Hematopoietic multipotent progenitor cell treated with erythropoietin and hydrocortisone succinate and interleukin-3 and kit ligand, for 8 days (in vitro differentiated cells): ENCODE results near the gene C2CD2L.
"Not testable (repeated sequence)": the region's sequence is repeated elsewhere in the genome, so short reads cannot be mapped to it uniquely, and the experiment has no call there.

Experiments used
- DNase-seq: peaks from one replicate; pipeline ENCODE4 v3.0.0-alpha.2; 2015

The C2CD2L gene

GRCh38 chr11:119116235-119116594 is 9.1 kb downstream of the C2CD2L start:
- DNase-seq = no peak

DNA sequence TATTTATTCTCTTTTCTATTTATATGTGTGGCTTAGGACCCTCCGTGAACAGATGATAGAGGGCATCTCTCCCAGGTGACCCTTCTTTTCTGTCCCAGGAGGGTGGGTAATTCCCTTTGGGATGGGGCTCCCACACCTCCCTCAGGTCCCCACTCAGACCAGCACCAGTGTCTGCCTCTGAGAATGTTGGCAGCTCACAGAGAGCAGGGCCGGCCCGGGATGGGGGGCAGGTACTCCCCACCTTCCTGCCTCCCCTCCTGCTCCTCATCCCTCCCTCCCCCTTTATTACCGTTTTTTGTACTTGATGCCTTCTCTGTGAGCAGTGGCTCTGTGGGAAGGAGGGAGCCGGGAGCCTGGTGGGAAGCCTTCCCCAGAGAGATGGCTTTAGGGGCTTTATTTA is 9.5 kb downstream of the C2CD2L start:
- DNase-seq = no peak

- DNase-seq = no peak
Measured at GRCh38 chr11:119117004-119117706, 10.0 kb downstream of the C2CD2L start.

DNA sequence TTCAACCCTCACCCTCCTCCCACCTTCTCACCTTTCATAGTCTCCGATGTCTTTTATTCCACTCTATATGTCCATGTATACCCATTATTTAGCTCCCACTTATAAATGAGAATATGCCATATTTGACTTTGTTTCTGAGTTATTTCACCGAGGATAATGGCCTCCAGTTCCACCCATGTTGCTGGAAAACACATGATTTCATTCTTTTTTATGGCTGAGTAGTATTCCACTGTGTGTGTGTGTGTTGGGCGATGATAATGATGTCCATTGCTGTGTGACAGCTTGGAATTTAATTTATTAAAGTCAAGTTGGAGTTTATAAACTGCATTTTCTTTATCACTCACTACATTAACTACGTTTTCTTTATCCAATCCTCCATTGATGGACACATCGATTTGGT is 11.1 kb downstream of the C2CD2L start:
- DNase-seq = no peak

DNA sequence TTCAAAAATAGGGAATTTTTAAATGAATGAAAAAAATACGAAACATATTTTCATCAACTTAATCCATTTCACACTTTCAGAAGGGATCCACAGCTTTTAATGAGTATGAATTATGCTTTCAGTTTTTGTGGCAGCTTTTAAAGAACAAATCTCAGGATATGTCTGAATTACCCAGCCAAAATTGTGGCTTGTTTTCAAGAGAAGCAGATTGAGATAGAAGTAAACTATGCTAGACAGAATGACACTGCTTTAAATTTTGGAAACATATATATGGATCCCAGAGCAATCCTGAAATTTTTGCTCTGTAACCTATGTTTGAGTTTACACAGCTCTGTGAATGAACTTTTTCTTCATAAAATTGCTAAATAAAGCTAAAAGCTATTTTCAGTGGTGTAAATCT is 11.8 kb downstream of the C2CD2L start:
- DNase-seq = no peak

DNA sequence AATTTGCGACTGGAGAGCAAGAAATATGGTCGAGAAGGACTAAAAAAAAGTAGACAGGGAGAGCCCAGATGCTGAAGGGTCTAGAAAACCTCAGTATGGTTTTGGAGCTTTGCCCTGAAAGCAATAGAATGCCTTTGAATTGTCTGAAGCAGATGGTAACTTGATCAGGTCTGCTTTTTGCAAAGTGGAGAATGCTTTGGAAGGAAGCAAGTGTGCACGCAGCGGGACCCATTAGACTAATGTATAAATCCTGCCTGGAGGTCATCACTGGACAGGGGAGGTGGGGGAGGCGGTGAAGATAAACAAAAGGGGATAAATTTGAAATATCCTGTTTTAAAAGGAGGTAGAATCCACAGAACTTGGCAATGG is 13.5 kb downstream of the C2CD2L start:
- DNase-seq = no peak

DNA sequence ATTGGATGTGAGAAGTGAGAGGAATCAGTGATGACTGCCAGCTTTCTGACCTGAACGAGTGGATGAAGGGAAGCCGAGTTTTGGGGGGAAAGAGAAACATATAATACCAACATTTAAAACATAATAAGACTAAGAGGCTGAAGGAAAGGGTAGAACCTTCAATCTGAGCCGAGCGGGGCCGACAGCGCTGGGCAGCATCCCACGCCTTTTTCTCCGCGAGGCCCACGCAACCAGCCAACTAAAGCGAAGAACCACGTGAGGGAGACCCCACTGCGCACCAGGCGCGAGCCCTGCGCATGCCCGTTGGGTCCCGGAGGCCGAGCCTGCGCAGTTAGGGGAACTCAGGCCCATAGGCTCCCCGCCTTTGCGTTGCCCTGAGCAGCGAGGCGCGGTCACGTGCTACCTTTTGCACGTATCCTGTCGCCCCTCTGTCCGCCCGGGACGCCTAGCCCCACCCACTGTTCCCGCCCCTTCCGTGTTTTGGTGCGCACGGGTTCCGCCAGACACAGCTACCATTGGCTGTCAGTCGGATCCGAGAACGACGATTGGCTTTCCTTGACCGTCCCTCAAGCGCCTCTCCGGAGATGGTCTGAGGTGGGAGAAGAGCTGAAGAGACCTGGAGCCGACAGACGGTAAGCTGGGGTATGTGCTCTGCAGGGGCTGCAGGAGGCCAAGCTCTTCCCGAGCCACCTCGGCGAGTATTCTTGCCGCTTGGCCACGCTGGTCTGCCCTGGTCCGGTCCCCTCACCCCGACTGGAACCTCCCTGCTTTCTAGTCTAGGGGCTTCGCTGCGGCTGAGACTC is 14.1 kb downstream of the C2CD2L start, which contains the start of gene HINFP:
Gene HINFP, plus strand, starts transcription at position 573 of the 803 bp plus-strand sequence. CDS start 5,365 bp downstream, outside the sequence.
- DNase-seq = peak; percentile 99

GRCh38 chr11:119121811-119122124 is 14.6 kb downstream of the C2CD2L start:
- DNase-seq = no peak

GRCh38 chr11:119125821-119126220 is 18.7 kb downstream of the C2CD2L start:
- DNase-seq = no peak

- DNase-seq = no peak
Measured at GRCh38 chr11:119126675-119127268, 19.6 kb downstream of the C2CD2L start.

DNA sequence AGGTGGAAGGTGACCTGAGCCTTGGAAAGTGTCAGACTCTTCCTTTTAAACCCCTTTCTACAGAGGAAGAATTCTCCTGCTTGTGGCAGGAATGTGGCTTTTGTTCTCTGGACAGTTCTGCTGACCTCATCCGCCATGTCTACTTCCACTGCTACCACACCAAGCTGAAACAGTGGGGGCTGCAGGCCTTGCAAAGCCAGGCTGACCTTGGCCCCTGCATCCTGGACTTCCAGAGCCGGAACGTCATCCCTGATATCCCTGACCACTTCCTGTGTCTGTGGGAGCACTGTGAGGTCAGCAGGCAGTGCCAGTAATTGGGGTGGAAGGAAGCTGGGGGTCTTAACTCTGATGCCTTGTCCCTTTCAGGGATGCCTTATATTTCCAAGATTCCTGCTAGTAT is 23.5 kb downstream of the C2CD2L start:
- DNase-seq = no peak

GRCh38 chr11:119134389-119134978 is 27.3 kb downstream of the C2CD2L start:
- peak; percentile 25 for DNase-seq

DNA sequence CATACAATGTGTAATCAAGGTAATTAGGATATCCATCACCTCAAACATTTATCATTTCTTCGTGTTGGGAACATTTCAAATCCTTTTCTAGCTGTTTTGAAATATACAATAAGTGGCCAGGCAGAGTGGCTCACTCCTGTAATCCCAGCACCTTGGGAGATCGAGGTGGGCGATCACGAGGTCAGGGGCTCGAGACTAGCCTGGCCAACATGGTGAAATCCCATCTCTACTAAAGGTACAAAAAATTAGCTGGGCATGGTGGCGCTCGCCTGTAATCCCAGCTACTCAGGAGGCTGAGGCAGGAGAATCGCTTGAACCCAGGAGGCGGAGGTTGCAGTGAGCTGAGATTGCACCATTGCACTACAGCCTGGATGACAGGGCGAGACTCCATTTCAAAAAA is 32.1 kb downstream of the C2CD2L start:
- not testable (repeated sequence) for DNase-seq

DNA sequence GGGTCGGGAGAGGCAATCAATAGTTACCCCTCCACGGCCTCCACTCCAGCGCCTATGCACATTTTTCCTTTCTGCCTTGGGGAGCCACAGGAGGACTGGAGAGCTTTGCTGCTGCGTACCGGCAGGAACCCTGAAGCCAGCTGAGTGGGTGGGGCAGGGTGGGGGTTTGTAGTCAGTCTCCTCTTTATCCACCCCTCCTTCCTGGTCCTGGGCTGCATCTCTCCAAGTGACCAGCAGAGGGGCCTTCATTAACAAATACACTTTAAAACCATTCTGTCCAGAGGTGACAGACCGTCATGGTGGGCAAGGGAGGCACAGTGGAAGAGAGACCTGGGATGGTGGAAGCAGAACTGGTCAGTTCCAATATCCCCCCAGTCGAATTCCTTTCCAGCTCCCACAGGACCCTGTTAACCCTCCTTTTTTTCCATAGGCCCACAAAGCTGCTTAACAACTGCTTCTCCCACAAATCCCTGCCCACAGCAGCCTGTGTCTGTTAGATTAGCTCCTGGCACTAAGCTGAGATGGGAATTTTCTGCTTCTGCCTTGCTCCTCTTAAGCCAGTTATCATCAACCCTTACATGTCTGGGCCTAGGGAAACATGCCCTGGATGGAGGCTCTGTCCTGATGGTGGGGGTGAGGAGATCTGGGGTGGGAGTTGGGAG is 37.8 kb downstream of the C2CD2L start:
- DNase-seq = peak; percentile 84

- DNase-seq = no peak
Measured at GRCh38 chr11:119145551-119145950, 38.4 kb downstream of the C2CD2L start.

- no peak for DNase-seq
Measured at GRCh38 chr11:119147604-119148333, 40.6 kb downstream of the C2CD2L start.

- no peak for DNase-seq
Measured at GRCh38 chr11:119148720-119149017, 41.5 kb downstream of the C2CD2L start.

- DNase-seq = no peak
Measured at GRCh38 chr11:119149018-119149785, 42.1 kb downstream of the C2CD2L start, which contains the start of gene ABCG4. TSS of gene ABCG4 (plus strand) at chr11:119149052. CDS start at chr11:119149966, 914 bp downstream.

DNA sequence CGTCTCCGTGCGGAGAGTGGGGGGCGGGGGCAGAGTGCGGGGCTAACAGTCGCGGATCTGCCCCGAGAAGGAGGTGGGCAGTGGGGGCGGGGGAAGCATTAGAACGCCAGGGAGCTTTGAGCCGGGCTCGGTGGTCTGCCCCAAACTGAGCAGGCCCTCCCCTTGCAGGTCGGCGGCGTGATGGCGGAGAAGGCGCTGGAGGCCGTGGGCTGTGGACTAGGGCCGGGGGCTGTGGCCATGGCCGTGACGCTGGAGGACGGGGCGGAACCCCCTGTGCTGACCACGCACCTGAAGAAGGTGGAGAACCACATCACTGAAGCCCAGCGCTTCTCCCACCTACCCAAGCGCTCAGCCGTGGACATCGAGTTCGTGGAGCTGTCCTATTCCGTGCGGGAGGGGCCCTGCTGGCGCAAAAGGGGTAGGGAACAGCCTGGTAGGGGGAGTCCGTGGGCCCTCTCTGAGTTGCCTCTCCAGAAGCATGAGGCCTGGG is 42.7 kb downstream of the C2CD2L start:
- DNase-seq = no peak

- DNase-seq = no peak
Measured at GRCh38 chr11:119152043-119152442, 44.9 kb downstream of the C2CD2L start.

DNA sequence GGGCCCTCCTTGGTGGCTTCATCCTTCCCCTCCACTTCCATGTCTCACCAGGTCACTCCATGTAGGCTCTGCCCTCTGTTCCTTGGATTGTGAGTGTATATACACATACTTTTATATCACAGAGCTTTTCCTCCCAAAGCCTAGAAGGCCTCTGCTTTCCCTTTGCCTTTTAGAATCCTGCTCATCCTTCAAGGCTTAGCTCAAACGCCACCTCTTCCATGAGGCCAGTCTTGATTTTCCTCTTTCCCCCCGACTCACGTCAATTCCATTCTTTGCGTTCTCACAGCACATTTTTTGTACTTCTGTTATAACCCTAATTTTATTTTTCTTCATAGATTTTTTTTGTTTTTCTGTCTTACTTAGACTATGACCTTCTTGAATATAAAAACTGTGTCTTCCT is 45.5 kb downstream of the C2CD2L start:
- no peak for DNase-seq
